HEK293 (cell line): ENCODE measurements around the gene LRP8.

Experiments used
- ATF2 ChIP-seq: fragments of 450-650 bp; formaldehyde crosslinking; IDR thresholded peaks from 2 replicates; pipeline ENCODE4 v1.5.1; 2016; ENCODE audit warnings: missing biosample characterization, missing genetic modification characterization, low read depth
- GLIS2 ChIP-seq: fragments of 450-650 bp; formaldehyde crosslinking; IDR thresholded peaks from 2 replicates; pipeline ENCODE4 v1.5.1; 2016; ENCODE audit warnings: missing biosample characterization, missing genetic modification characterization
- HOXA7 ChIP-seq: sonication (generic); formaldehyde crosslinking; IDR thresholded peaks from 2 replicates; pipeline ENCODE4 v1.8.1; 2022; ENCODE audit warnings: missing genetic modification reagents, borderline replicate concordance
- PATZ1 ChIP-seq: fragments of 450-650 bp; formaldehyde crosslinking; IDR thresholded peaks from 2 replicates; pipeline ENCODE4 v1.5.1; 2016; ENCODE audit warnings: missing biosample characterization, missing genetic modification characterization
- REST ChIP-seq: fragments of 450-650 bp; formaldehyde crosslinking; IDR thresholded peaks from 2 replicates; pipeline ENCODE4 v1.5.1; 2016; ENCODE audit warnings: missing biosample characterization, missing genetic modification characterization
- SCRT2 ChIP-seq: fragments of 450-650 bp; formaldehyde crosslinking; IDR thresholded peaks from 2 replicates; pipeline ENCODE4 v1.5.1; 2016; ENCODE audit warnings: missing biosample characterization, missing genetic modification characterization
- TCF7L2 ChIP-seq: IDR thresholded peaks from 2 replicates; pipeline ENCODE4 v1.6.1; 2011; ENCODE audit warnings: low read depth, mild to moderate bottlenecking, inconsistent platforms, low read length, moderate library complexity, borderline replicate concordance
- TSHZ1 ChIP-seq: fragments of 450-650 bp; formaldehyde crosslinking; IDR thresholded peaks from 2 replicates; pipeline ENCODE4 v1.5.1; 2016; ENCODE audit warnings: missing biosample characterization, missing genetic modification characterization, borderline replicate concordance
- WT1 ChIP-seq: fragments of 450-650 bp; formaldehyde crosslinking; IDR thresholded peaks from 2 replicates; pipeline ENCODE4 v1.5.1; 2016; ENCODE audit warnings: missing biosample characterization, missing genetic modification characterization
- ZNF140 ChIP-seq: fragments of 450-650 bp; formaldehyde crosslinking; IDR thresholded peaks from 2 replicates; pipeline ENCODE4 v1.5.1; 2016; ENCODE audit warnings: missing biosample characterization, missing genetic modification characterization
- ZNF174 ChIP-seq: fragments of 450-650 bp; formaldehyde crosslinking; IDR thresholded peaks from 2 replicates; pipeline ENCODE4 v1.5.0; 2017; ENCODE audit warnings: missing biosample characterization, mild to moderate bottlenecking, missing genetic modification characterization
- ZNF18 ChIP-seq: fragments of 450-650 bp; formaldehyde crosslinking; IDR thresholded peaks from 2 replicates; pipeline ENCODE4 v1.5.1; 2016; ENCODE audit warnings: missing biosample characterization, missing genetic modification characterization
- ZNF501 ChIP-seq: fragments of 450-650 bp; formaldehyde crosslinking; IDR thresholded peaks from 2 replicates; pipeline ENCODE4 v1.5.1; 2016; ENCODE audit warnings: missing biosample characterization, missing genetic modification characterization
- ZNF518A ChIP-seq: fragments of 450-650 bp; formaldehyde crosslinking; conservative IDR thresholded peaks from 2 replicates; pipeline ENCODE4 v1.5.1; 2016; ENCODE audit warnings: low read depth, missing biosample characterization, missing genetic modification characterization
- ZNF580 ChIP-seq: fragments of 450-650 bp; formaldehyde crosslinking; IDR thresholded peaks from 2 replicates; pipeline ENCODE4 v1.5.1; 2016; ENCODE audit warnings: missing biosample characterization, missing genetic modification characterization
- ZNF610 ChIP-seq: fragments of 450-650 bp; formaldehyde crosslinking; IDR thresholded peaks from 2 replicates; pipeline ENCODE4 v1.5.1; 2016; ENCODE audit warnings: missing biosample characterization, missing genetic modification characterization, borderline replicate concordance
- ZNF624 ChIP-seq: fragments of 450-650 bp; formaldehyde crosslinking; IDR thresholded peaks from 2 replicates; pipeline ENCODE4 v1.5.1; 2017; ENCODE audit warnings: missing biosample characterization, missing genetic modification characterization
- ZNF654 ChIP-seq: fragments of 450-650 bp; formaldehyde crosslinking; IDR thresholded peaks from 2 replicates; pipeline ENCODE4 v1.5.1; 2016; ENCODE audit warnings: low read depth, missing biosample characterization, missing genetic modification characterization
- ZNF658 ChIP-seq: fragments of 450-650 bp; formaldehyde crosslinking; IDR thresholded peaks from 2 replicates; pipeline ENCODE4; 2016; ENCODE audit warnings: missing biosample characterization, missing genetic modification characterization
- ZNF747 ChIP-seq: fragments of 450-650 bp; formaldehyde crosslinking; IDR thresholded peaks from 2 replicates; pipeline ENCODE4 v1.5.1; 2016; ENCODE audit warnings: missing biosample characterization, missing genetic modification characterization
- ZNF792 ChIP-seq: fragments of 450-650 bp; formaldehyde crosslinking; IDR thresholded peaks from 2 replicates; pipeline ENCODE4 v1.5.1; 2016; ENCODE audit warnings: missing biosample characterization, missing genetic modification characterization

The LRP8 gene

GRCh38 chr1:53220171-53220961 is 107.5 kb downstream of the LRP8 start, which contains the start of gene CZIB (continued):
- TF ChIP-seq ZNF747 (tag by site-specific recombination) (no peak), TSHZ1 (peak; percentile 64; the same call in 1 of the 2 replicates), ZNF140 (tag by site-specific recombination) (no peak), SCRT2 (peak; percentile 73), PATZ1 (peak; percentile 100), REST (tag by site-specific recombination) (peak; percentile 82), ZNF174 (tag by site-specific recombination) (no peak), ATF2 (tag by site-specific recombination) (no peak), WT1 (tag by site-specific recombination) (peak; percentile 87), ZNF580 (tag by site-specific recombination) (peak; percentile 95), HOXA7 (CRISPR knock-in tag) (no peak), ZNF18 (tag by site-specific recombination) (0 out of 2 replicates have a peak, but pooled peaks have one; percentile 33), TCF7L2 (no peak), ZNF501 (tag by site-specific recombination) (peak; percentile 99), ZNF654 (no peak), ZNF658 (tag by site-specific recombination) (no peak), GLIS2 (tag by site-specific recombination) (peak; percentile 100), ZNF624 (no peak), ZNF518A (tag by site-specific recombination) (peak; percentile 65), ZNF792 (tag by site-specific recombination) (peak; percentile 87), ZNF610 (tag by site-specific recombination) (peak; percentile 93)
